ENCODE measurements around the gene RPL19.

The RPL19 gene

GRCh38 chr17:39186481-39187002 lies 13.5 kb upstream of the RPL19 start:
- DNase-seq (ENCODE audit: extremely low spot score) = no peak
- ChIA-PET CTCF (interaction anchor here (0.8 to 3.4 kb wide), 4 partner anchors 12 to 524 kb away, joined by 3 to 19 read pairs (median 3); no protein-coding TSS in a partner anchor), POLR2A (interaction anchor here (0.6 kb wide), 1 partner anchor 13 kb away, joined by 3 read pairs; the partner anchor contains the start of gene RPL19)
- TF ChIP-seq CTCF (IDR thresholded peaks at IDR 0.05; ENCODE audit: control extremely low read depth, extremely low read depth, low read depth, missing control alignments) = no peak

GRCh38 chr17:39187152-39187830 lies 12.8 kb upstream of the RPL19 start:
- ChIA-PET POLR2A (no interaction called here), CTCF (interaction anchor here (0.9 to 3.4 kb wide), 3 partner anchors 13 to 57 kb away, joined by 3 to 19 read pairs (median 3); no protein-coding TSS in a partner anchor)
- DNase-seq (ENCODE audit: extremely low spot score) = no peak
- TF ChIP-seq CTCF (IDR thresholded peaks at IDR 0.05; ENCODE audit: control extremely low read depth, extremely low read depth, low read depth, missing control alignments) = no peak

DNA sequence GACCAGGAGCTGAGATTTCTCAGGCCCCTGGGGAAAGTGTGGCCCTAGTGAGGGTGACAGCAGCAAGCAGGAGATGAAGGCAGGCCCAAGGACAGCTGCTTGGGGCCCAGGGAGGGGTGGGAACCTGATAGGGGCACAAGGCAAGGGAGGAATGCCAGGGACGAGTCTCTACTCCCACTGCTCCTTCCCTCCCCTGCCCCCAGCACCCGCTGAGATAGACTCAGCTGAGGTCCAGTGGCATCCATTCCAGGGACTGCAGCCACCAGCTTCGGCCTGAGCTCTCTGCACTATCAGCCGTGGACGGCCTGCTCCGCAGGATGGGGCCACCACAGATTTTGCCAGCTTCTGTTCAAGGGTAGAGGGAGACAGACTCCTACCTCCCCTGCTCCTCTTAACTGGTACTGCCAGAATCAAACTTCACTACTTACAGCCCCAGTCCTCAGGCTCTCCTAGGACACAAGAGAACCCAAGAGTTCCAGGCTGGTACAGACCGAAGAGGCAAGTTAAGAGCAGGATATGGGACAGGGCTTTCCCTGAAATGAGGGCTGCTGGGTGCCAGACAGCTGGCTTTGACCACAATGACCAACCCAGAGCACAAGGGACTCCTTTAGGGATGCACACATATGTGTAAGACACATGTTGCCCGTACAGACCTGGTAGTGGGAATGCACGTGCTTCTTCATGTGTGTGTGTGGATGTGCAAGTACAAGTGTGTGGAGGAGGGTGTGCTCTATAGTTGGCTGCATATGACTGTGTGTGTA lies 8.2 kb upstream of the RPL19 start:
- no peak for DNase-seq (ENCODE audit: extremely low spot score)
- CTCF ChIA-PET = interaction anchor here (1.1 to 3.9 kb wide), 7 partner anchors 9 to 209 kb away, joined by 3 to 18 read pairs (median 4); no protein-coding TSS in a partner anchor
- no peak for TF ChIP-seq CTCF (IDR thresholded peaks at IDR 0.05; ENCODE audit: control extremely low read depth, extremely low read depth, low read depth, missing control alignments)
- POLR2A ChIA-PET = no interaction called here

DNA sequence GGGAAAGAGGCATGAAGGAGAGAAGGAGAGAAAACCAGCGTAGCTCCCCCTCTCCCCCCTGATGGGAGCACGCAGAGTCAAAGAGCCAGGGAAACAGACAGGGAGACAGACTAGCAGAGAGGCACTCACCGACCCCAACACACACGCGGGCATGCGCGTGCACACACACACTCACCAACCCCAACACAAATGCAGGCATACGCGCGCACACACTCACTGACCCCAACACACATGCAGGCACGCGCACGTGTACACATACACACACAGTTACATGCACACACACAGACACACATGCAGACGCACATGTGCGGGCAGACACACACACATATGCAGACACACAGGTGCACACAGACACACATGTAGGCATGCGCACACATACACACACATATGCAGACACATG lies 7.2 kb upstream of the RPL19 start:
- TF ChIP-seq CTCF (IDR thresholded peaks at IDR 0.05; ENCODE audit: control extremely low read depth, extremely low read depth, low read depth, missing control alignments) = no peak
- DNase-seq (ENCODE audit: extremely low spot score) = no peak
- ChIA-PET POLR2A (no interaction called here), CTCF (interaction anchor here (1.0 to 3.9 kb wide), 4 partner anchors 16 to 52 kb away, joined by 3 to 18 read pairs (median 8); no protein-coding TSS in a partner anchor)

GRCh38 chr17:39193346-39193745 lies 6.7 kb upstream of the RPL19 start:
- ChIA-PET POLR2A (no interaction called here), CTCF (interaction anchor here (1.0 to 3.9 kb wide), 3 partner anchors 18 to 52 kb away, joined by 3 to 18 read pairs (median 13); no protein-coding TSS in a partner anchor)
- no peak for TF ChIP-seq CTCF (IDR thresholded peaks at IDR 0.05; ENCODE audit: control extremely low read depth, extremely low read depth, low read depth, missing control alignments)
- no peak for DNase-seq (ENCODE audit: extremely low spot score)

Data from GM10248 (cell line).